Astrocyte of the spinal cord (primary cell): ENCODE results near the gene PLXNA2.

Experiments used
- DNase-seq: peaks from one replicate; pipeline ENCODE4 v3.0.0; 2011; ENCODE audit warnings: low read depth, low spot score
- H3K4me3 ChIP-seq: 2 replicates; pipeline ENCODE4 v1.5.1; 2011; ENCODE audit warnings: low read depth, mild to moderate bottlenecking, low read length, moderate library complexity
- in situ Hi-C: cut with HindIII; loops from 2 replicates; pipeline ENCODE4 v1.10.0; 2017; ENCODE audit warnings: low sequenced_read_pairs
- TF ChIP-seq, protein P1 (sequence below): IDR thresholded peaks from 2 replicates; pipeline ENCODE4 v1.5.1; 2012; ENCODE audit warnings: low read depth, mild to moderate bottlenecking, low read length, inconsistent platforms

PLXNA2 gene

DNA sequence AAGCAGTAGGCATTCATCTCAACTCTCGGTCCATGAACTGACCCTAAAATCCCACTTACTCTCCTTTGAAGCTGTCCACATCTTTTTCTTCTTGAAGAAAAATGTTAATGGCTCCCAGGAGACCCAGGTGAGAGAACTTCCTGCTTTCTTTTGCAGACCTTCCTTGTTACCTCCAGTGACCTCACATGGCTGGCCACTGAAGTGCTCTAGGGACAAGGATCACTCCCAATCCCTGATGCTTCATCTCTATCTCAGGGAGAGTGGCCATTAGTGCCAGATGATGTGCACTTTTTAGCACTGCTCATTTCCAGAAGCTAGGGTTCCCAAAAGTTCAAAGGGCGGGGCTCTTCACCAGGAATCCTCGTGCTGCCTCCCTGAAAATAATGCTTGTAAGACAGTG lies 16.2 kb downstream of the PLXNA2 start:
- DNase-seq, result no peak
- H3K4me3 ChIP-seq, result no peak overlapping the region
- TF ChIP-seq, protein P1, sequence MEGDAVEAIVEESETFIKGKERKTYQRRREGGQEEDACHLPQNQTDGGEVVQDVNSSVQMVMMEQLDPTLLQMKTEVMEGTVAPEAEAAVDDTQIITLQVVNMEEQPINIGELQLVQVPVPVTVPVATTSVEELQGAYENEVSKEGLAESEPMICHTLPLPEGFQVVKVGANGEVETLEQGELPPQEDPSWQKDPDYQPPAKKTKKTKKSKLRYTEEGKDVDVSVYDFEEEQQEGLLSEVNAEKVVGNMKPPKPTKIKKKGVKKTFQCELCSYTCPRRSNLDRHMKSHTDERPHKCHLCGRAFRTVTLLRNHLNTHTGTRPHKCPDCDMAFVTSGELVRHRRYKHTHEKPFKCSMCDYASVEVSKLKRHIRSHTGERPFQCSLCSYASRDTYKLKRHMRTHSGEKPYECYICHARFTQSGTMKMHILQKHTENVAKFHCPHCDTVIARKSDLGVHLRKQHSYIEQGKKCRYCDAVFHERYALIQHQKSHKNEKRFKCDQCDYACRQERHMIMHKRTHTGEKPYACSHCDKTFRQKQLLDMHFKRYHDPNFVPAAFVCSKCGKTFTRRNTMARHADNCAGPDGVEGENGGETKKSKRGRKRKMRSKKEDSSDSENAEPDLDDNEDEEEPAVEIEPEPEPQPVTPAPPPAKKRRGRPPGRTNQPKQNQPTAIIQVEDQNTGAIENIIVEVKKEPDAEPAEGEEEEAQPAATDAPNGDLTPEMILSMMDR, result no peak
- in situ Hi-C loops, result no loop called here

DNA sequence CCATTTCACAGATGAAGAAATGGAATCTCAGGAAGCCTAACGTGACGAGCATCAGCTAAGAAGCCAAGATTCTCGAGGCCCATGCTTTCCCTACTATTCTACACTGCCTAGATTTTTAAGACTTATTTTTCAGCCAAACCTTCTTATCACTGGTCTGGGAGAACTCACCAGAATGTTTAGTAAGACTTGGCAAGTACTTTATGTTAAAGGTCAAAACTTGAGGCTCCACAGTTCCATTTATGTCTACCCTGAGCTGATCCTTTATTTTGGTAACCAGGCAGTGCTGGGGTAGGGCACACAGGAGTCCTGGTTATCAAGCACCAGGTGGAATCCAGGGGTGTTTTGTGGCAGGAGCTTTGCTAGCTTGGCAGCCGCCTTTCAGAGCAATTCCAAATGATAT lies 16.8 kb downstream of the PLXNA2 start:
- DNase-seq, result no peak
- H3K4me3 ChIP-seq, result no peak overlapping the region
- TF ChIP-seq, protein P1, result no peak
- in situ Hi-C loops, result no loop called here

DNA sequence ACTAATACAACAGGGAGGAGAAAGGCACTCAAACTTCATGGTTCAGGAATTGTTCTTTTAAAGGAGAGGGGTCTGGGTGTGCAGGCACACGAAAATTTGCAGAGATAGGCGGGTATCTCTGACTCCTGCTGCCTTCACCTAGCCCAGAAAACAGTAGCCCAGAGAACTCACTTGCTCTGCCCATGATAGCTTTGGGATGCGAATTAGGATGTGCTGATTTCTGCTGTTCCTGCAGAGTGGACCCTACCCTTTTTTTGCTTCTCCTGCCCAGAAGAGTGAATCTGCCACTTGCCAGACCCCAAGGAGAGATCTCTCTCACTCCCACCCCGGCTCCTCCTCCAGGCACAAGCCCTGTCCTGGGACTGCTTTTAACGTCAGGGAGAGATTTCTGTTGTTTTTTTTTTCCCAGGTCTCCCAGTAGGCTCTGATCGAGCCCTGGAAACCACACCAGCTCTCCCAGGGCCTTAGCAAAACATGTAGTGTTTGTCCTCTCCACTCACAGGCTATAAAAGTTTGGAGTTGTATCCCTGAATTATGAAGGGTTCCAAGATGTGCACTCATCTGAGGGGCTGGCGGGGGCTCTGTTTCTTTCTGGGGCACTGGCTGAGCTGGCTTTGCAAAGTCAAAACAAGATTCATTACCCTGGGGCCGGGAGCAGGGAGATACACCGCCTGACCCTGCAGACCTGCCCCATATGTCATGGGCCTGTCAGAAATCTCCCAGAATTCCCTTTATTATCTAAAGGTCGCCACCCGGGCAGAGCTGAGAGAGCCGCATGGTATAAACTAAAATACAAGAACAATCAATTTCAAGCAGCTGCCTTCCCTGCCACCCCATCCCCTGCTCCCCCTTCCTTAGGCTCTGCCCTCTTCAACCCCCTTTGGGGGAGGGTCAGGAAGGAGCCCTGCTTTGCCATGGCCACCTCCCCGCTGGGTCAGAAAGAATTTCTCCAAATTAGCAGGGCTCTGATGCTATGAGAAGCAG lies 17.9 kb downstream of the PLXNA2 start:
- TF ChIP-seq, protein P1, result no peak
- H3K4me3 ChIP-seq, result no peak overlapping the region
- in situ Hi-C loops, result no loop called here
- DNase-seq, result peak; percentile 76

DNA sequence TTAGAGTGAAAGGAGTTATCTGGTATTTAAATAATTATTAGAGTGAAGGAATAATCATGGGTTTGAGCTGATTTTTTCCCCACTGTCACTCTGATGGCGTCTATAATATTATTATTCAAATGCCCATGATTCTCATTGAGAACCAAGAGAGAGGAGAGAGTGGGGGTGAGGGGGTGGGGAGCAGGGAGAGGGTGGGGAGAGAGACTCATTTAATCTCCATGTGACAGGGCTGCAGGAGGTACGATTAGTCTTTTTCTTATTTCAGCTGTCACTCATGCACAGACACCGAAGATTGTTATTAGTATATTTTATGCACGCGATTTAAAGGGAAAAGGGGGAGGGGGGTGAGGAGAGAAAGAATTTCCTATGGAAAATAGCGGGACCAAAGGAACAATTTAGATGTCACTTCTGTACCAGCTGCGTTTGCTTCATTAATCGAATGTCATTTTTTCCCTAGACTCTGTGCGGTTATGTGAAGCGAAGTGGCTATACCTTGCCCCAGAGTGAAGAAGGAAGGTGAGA lies 19.9 kb downstream of the PLXNA2 start:
- no peak overlapping the region for H3K4me3 ChIP-seq
- DNase-seq, result no peak
- TF ChIP-seq, protein P1, result no peak
- in situ Hi-C loops, result no loop called here

DNA sequence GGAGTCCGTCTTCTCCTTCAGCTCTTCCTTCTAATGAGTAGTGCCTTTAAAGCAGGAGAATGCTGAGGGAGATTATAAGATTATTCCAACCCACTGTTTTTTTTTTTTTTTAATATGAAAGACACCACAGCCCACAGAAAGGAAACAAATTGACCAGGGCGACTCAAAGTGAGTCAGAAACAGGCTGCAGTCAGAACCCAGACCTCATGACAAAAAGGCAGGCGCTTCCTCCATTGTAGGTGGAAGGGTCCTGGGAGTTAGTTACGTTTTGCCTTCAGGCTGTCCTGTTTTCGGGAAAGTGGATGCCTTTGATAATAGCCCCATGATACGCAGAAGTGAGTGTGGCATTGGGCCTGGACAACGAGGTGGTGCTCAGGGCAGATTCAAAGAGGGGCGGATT lies 21.0 kb downstream of the PLXNA2 start:
- in situ Hi-C loops, result no loop called here
- no peak for DNase-seq
- H3K4me3 ChIP-seq, result no peak overlapping the region
- TF ChIP-seq, protein P1, result no peak

DNA sequence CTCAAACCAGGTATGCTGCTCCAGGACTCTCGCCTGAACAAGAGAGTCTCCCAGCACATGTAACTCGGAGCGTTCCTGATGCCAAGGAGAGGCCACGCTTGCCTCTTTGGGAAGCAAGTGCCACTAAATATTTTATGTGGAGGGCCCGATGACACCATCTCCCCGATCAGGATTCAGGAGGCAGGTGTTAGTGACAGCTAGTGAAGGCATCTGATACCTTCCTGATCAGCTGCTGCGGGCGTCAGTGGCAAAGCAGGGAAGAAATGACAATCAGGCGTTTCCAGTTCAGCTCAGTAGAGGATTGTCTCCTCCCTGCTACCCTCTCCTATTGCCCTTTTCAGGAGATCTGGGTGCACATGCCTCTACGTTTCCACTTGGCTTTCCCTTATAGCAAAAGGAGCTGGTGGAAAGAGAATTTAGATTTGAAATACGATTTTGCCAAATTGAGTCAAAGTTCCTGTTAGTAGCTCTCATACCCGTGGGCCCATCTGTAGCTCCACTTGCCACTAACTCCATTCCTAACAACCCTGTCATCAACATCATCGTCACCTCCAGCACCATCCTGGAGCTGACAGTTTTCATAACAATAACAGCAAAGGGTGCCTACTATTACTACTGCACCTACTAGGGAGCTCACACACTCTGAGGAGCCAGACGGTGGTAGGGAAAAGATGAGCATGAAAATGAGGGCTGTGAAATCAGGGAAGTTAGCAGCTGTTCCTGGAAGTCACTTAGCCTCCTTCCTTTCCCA lies 21.6 kb downstream of the PLXNA2 start:
- in situ Hi-C loops, result no loop called here
- no peak overlapping the region for H3K4me3 ChIP-seq
- TF ChIP-seq, protein P1, result no peak
- DNase-seq, result no peak
